T-helper 22 cell (primary cell): ENCODE data around the gene CDSN.

Experiments used
- DNase-seq: peaks from one replicate; pipeline ENCODE4 v3.0.0-alpha.2; 2020; ENCODE audit warnings: low read depth

Gene CDSN

GRCh38 chr6:31116661-31117385, 3.4 kb downstream of the CDSN start:
- no peak for DNase-seq

- no peak for DNase-seq
These were observed 4.2 kb downstream of the CDSN start for GRCh38 chr6:31115941-31116560.

GRCh38 chr6:31114970-31115849, 5.0 kb downstream of the CDSN start:
- no peak for DNase-seq

- no peak for DNase-seq
These were observed 5.7 kb downstream of the CDSN start, which contains the start of gene PSORS1C1 for GRCh38 chr6:31114541-31114878. TSS of gene PSORS1C1 (plus strand) at chr6:31114800. CDS start at chr6:31129633, 14,833 bp downstream.

- DNase-seq: no peak
These were observed 6.2 kb downstream of the CDSN start for GRCh38 chr6:31113861-31114540.

- no peak for DNase-seq
These were observed 7.8 kb downstream of the CDSN start, which contains the start of gene C6orf15 for GRCh38 chr6:31112478-31112877. TSS of gene C6orf15 (minus strand) at chr6:31112575. CDS start at chr6:31112555, 20 bp downstream.

- DNase-seq: no peak
These were observed 8.5 kb downstream of the CDSN start for GRCh38 chr6:31111712-31112111.

- no peak for DNase-seq
These were observed 9.2 kb downstream of the CDSN start for GRCh38 chr6:31110825-31111582.

- DNase-seq: no peak
These were observed 13.2 kb downstream of the CDSN start for GRCh38 chr6:31107052-31107451.

- no peak for DNase-seq
These were observed 17.1 kb downstream of the CDSN start for GRCh38 chr6:31103136-31103535.

GRCh38 chr6:31098449-31098938, 21.8 kb downstream of the CDSN start:
- DNase-seq: no peak

GRCh38 chr6:31096656-31097055, 23.6 kb downstream of the CDSN start:
- no peak for DNase-seq

- DNase-seq: no peak
These were observed 24.0 kb downstream of the CDSN start for GRCh38 chr6:31096215-31096614.

GRCh38 chr6:31094389-31094881, 25.8 kb downstream of the CDSN start:
- peak; percentile 2 for DNase-seq

GRCh38 chr6:31092769-31093505, 27.3 kb downstream of the CDSN start:
- DNase-seq: no peak

- DNase-seq: no peak
These were observed 28.0 kb downstream of the CDSN start for GRCh38 chr6:31092238-31092637.

- no peak for DNase-seq
These were observed 28.6 kb downstream of the CDSN start for GRCh38 chr6:31091680-31092079.

GRCh38 chr6:31090973-31091364, 29.3 kb downstream of the CDSN start:
- DNase-seq: no peak

GRCh38 chr6:31090275-31090972, 29.8 kb downstream of the CDSN start:
- DNase-seq: no peak
